ENCODE data around the gene CPPED1. TPM values are rescaled to one million over a fixed set of nuclear protein-coding genes. Genes with fewer than 3 reads are reported as not detected.

CPPED1 gene
- total and polyA plus RNA-seq, 2 of the 4 experiments (the other 2 are of a cell fraction): 5.1 to 6.5 TPM

- dilution Hi-C loops (cut with HindIII; ENCODE audit: low sequenced_read_pairs, unreplicated experiment) (no loop called here), intact Hi-C loops (cut with micrococcal nuclease) (loop anchor here (10.0 kb wide), 1 partner anchor 155 kb away; no protein-coding TSS in a partner anchor), in situ Hi-C loops (cut with MboI; ENCODE audit: low sequenced_read_pairs) (no loop called here)
- Histone ChIP-seq H2AFZ (replicated peaks; ENCODE audit: low read length, poor library complexity) (no peak overlapping the region), H3K4me2 (ENCODE audit: low read depth, low read length) (no peak overlapping the region), H2BK20ac (ENCODE audit: low read depth, low read length) (no peak overlapping the region), H2AK5ac (ENCODE audit: low read depth, low read length) (no peak overlapping the region), H2BK120ac (ENCODE audit: low read depth, low read length) (no peak overlapping the region), H4K8ac (ENCODE audit: low read depth in 2 of 2, low read length in 2 of 2) (no peak overlapping the region), H2AK9ac (replicated peaks; ENCODE audit: low read depth, low read length, poor library complexity) (no peak overlapping the region), H3K27me3 (ENCODE audit: control insufficient read depth, insufficient read depth, low read length) (no peaks in the 10 kb centered on the region), H3K9me3 (ENCODE audit: control insufficient read depth, insufficient read depth, low read length) (no peaks in the 10 kb centered on the region), H3K9ac (ENCODE audit: low read depth, low read length) (no peak overlapping the region), H3K4ac (ENCODE audit: low read depth, low read length) (no peak overlapping the region), H3K23ac (ENCODE audit: low read depth, low read length) (no peak overlapping the region), H2BK5ac (ENCODE audit: low read depth, low read length, poor library complexity, severe bottlenecking) (no peak overlapping the region), H3K56ac (ENCODE audit: extremely low read depth, insufficient read depth, low read length) (no peak overlapping the region), H3K79me1 (ENCODE audit: low read depth in 1 of 2, low read length in 2 of 2) (no peaks in the 10 kb centered on the region), H3K36me3 (ENCODE audit: control insufficient read depth, insufficient read depth, low read length) (no peaks in the 10 kb centered on the region), H4K91ac (ENCODE audit: insufficient read depth, low read depth, low read length) (no peak overlapping the region), H4K20me1 (ENCODE audit: insufficient read depth, low read length) (no peaks in the 10 kb centered on the region), H3K4me3 (ENCODE audit: insufficient read depth, low read depth, low read length) (no peak overlapping the region), H3K4me1 (ENCODE audit: control insufficient read depth, insufficient read depth, low read length) (no peaks in the 10 kb centered on the region), H3K14ac (replicated peaks; ENCODE audit: low read depth, low read length) (no peak overlapping the region), H4K5ac (ENCODE audit: low read depth, low read length) (no peak overlapping the region), H2BK15ac (ENCODE audit: low read depth, low read length) (no peak overlapping the region), H3K9me1 (ENCODE audit: insufficient read depth, low read length) (no peaks in the 10 kb centered on the region), H3K18ac (ENCODE audit: low read depth, low read length) (no peak overlapping the region), H3K27ac (ENCODE audit: insufficient read depth, low read length) (no peak overlapping the region)
- ChIA-PET POLR2A (ENCODE audit: unreplicated experiment) (no interaction called here), CTCF (no interaction called here)
- DNase-seq: no peak
- no CpG with 5 or more reads among the region's 6 CpGs for WGBS, 2 experiments (ENCODE audit: extremely low coverage in 2 of 2, insufficient read length in 1 of 2)
- BruUV-seq (replicated peaks): no TSS peak
- ATAC-seq (ENCODE audit: low read depth): no peak
- TF ChIP-seq RCOR1 (IDR thresholded peaks at IDR 0.05; ENCODE audit: insufficient replicate concordance, low read length) (no peak), POLR2A (IDR thresholded peaks at IDR 0.05; ENCODE audit: low read depth, low read length) (no peak), NFE2L2 (IDR thresholded peaks at IDR 0.05; ENCODE audit: low read depth, low read length) (no peak), RAD21 (IDR thresholded peaks at IDR 0.05; ENCODE audit: low read length) (no peak), FOS (IDR thresholded peaks at IDR 0.05; ENCODE audit: low read depth, low read length) (no peak), CHD1 (IDR thresholded peaks at IDR 0.05; ENCODE audit: low read depth, low read length) (no peak), MAFK (IDR thresholded peaks at IDR 0.05; ENCODE audit: low read depth, low read length) (no peak), MXI1 (IDR thresholded peaks at IDR 0.05; ENCODE audit: borderline replicate concordance, low read depth, low read length) (no peak), CEBPB (IDR thresholded peaks at IDR 0.05; ENCODE audit: low read depth, low read length) (no peak), RFX5 (IDR thresholded peaks at IDR 0.05; ENCODE audit: low read depth, low read length) (no peak), SMC3 (IDR thresholded peaks at IDR 0.05; ENCODE audit: low read depth, low read length) (no peak), BHLHE40 (IDR thresholded peaks at IDR 0.05; ENCODE audit: low read depth, low read length) (no peak), MAZ (IDR thresholded peaks at IDR 0.05; ENCODE audit: borderline replicate concordance, low read depth, low read length) (no peak)
- TF ChIP-seq, protein P1, sequence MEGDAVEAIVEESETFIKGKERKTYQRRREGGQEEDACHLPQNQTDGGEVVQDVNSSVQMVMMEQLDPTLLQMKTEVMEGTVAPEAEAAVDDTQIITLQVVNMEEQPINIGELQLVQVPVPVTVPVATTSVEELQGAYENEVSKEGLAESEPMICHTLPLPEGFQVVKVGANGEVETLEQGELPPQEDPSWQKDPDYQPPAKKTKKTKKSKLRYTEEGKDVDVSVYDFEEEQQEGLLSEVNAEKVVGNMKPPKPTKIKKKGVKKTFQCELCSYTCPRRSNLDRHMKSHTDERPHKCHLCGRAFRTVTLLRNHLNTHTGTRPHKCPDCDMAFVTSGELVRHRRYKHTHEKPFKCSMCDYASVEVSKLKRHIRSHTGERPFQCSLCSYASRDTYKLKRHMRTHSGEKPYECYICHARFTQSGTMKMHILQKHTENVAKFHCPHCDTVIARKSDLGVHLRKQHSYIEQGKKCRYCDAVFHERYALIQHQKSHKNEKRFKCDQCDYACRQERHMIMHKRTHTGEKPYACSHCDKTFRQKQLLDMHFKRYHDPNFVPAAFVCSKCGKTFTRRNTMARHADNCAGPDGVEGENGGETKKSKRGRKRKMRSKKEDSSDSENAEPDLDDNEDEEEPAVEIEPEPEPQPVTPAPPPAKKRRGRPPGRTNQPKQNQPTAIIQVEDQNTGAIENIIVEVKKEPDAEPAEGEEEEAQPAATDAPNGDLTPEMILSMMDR (conservative IDR thresholded peaks at IDR 0.05; ENCODE audit: low read depth, low read length): no peak
- TF ChIP-seq, protein P2, sequence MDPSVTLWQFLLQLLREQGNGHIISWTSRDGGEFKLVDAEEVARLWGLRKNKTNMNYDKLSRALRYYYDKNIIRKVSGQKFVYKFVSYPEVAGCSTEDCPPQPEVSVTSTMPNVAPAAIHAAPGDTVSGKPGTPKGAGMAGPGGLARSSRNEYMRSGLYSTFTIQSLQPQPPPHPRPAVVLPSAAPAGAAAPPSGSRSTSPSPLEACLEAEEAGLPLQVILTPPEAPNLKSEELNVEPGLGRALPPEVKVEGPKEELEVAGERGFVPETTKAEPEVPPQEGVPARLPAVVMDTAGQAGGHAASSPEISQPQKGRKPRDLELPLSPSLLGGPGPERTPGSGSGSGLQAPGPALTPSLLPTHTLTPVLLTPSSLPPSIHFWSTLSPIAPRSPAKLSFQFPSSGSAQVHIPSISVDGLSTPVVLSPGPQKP (IDR thresholded peaks at IDR 0.05; ENCODE audit: borderline replicate concordance, low read depth, low read length): no peak
- TF ChIP-seq, protein P3, sequence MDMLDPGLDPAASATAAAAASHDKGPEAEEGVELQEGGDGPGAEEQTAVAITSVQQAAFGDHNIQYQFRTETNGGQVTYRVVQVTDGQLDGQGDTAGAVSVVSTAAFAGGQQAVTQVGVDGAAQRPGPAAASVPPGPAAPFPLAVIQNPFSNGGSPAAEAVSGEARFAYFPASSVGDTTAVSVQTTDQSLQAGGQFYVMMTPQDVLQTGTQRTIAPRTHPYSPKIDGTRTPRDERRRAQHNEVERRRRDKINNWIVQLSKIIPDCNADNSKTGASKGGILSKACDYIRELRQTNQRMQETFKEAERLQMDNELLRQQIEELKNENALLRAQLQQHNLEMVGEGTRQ (IDR thresholded peaks at IDR 0.05; ENCODE audit: low read depth, low read length): no peak
Measured at GRCh38 chr16:12669908-12670307, 133.8 kb downstream of the CPPED1 start.

All from IMR-90 (cell line).